Gastrocnemius medialis (tissue), 4 donors: Measurements from ENCODE around the gene CDK10. TPM values are rescaled to one million over a fixed set of nuclear protein-coding genes. Genes with fewer than 3 reads are reported as not detected.

ENCODE experiments used
- ATAC-seq, 2 donors: fragments of 150-250 bp; one replicate each; pipeline ENCODE4 v1.9.1; 2016
- DNase-seq, 2 donors: peaks; one replicate each; pipeline ENCODE4 v3.0.0-alpha.2; 2019
- H3K27ac ChIP-seq, 4 donors: fragments of 200-600 bp; sonication (generic); 1 replicate in 1 of 4; 2 replicates in 3 of 4; pipeline ENCODE4 v1.5.1; 2016 to 2018; ENCODE audit warnings: mild to moderate bottlenecking in 2 of 4, moderate library complexity in 1 of 4
- H3K27me3 ChIP-seq, 3 donors: fragments of 200-600 bp; sonication (generic) in 2 of 3; 1 replicate in 1 of 3; 2 replicates in 2 of 3; pipeline versions ENCODE4 v1.5.1 to v1.6.0; 2016 to 2019; ENCODE audit warnings: mild to moderate bottlenecking in 1 of 3, moderate library complexity in 1 of 3
- H3K36me3 ChIP-seq, 2 donors: fragments of 200-600 bp; sonication (generic) in 1 of 2; one replicate each; pipeline ENCODE4 v1.5.1; 2017 to 2018
- H3K4me1 ChIP-seq, 2 donors: fragments of 200-600 bp; sonication (generic) in 1 of 2; one replicate each; pipeline ENCODE4 v1.5.1; 2016 to 2017; ENCODE audit warnings: mild to moderate bottlenecking in 2 of 2
- H3K4me3 ChIP-seq, 4 donors: fragments of 200-600 bp; sonication (generic) in 3 of 4; 1 replicate in 1 of 4; 2 replicates in 3 of 4; pipeline ENCODE4 v1.5.1; 2016 to 2019; ENCODE audit warnings: mild to moderate bottlenecking in 2 of 4
- H3K9me3 ChIP-seq, 3 donors: fragments of 200-600 bp; sonication (generic) in 2 of 3; 1 replicate in 1 of 3; 2 replicates in 2 of 3; pipeline ENCODE4 v1.5.1; 2016 to 2019
- CTCF ChIP-seq, 5 experiments: fragments of 450-650 bp in 3 of 5; fragments of 200-600 bp in 2 of 5; sonication (generic) in 2 of 5; IDR thresholded peaks in 4 of 5; conservative IDR thresholded peaks in 1 of 5; 1 replicate in 4 of 5; 2 replicates in 1 of 5; pipeline ENCODE4 v1.5.1; 2016 to 2019; ENCODE audit warnings: antibody characterized with exemption in 5 of 5, mild to moderate bottlenecking in 3 of 5, moderate library complexity in 3 of 5
- POLR2A ChIP-seq, 2 donors: fragments of 450-650 bp; IDR thresholded peaks; one replicate each; pipeline ENCODE4 v1.6.1; 2017; ENCODE audit warnings: antibody characterized with exemption in 2 of 2, mild to moderate bottlenecking in 2 of 2, moderate library complexity in 2 of 2
- in situ Hi-C, 4 donors: fragments of 200-750 bp; cut with MboI; loops; one replicate each; pipeline versions ENCODE4 v1.15.0 to v1.8.0; 2017; ENCODE audit warnings: low sequenced_read_pairs in 4 of 4
- intact Hi-C: fragments of 100-400 bp; cut with DNase I; formaldehyde crosslinking; loops from one replicate; pipeline ENCODE4 v1.15.1; 2023; ENCODE audit warnings: low total_unique reads
- total RNA-seq, 4 donors: library from RNA; depleted of rRNA; stranded (reverse); fragments of >200 nt; gene quantifications; one replicate each; pipeline versions ENCODE4 v1.1.0 to v1.2.3, GENCODE V29; 2016

CDK10 gene
- total RNA-seq, 4 donors from 2014 or later = 16.9 to 26.1 (median 19.7) TPM

GRCh38 chr16:89738538-89739317 lies 52.2 kb downstream of the CDK10 start:
- no peak for DNase-seq
- Histone ChIP-seq H3K36me3 (peaks cover 0 to 66% of the 10 kb centered on the region in 2 donors), H3K4me3 (no peak overlapping the region), H3K4me1 (no peaks in the 10 kb centered on the region), H3K27me3 (no peaks in the 10 kb centered on the region), H3K9me3 (no peaks in the 10 kb centered on the region), H3K27ac (no peak overlapping the region)
- no peak for ATAC-seq
- TF ChIP-seq POLR2A (IDR thresholded peaks at IDR 0.05) = no peak
- no peak for TF ChIP-seq CTCF (IDR thresholded peaks at IDR 0.05 in 4 of 5, conservative IDR thresholded peaks at IDR 0.05 in 1 of 5)
- intact Hi-C loops = no loop called here
- in situ Hi-C loops = no loop called here

GRCh38 chr16:89739383-89739782 lies 52.9 kb downstream of the CDK10 start:
- intact Hi-C loops (no loop called here), in situ Hi-C loops (no loop called here)
- DNase-seq = no peak
- H3K4me3 ChIP-seq = no peak overlapping the region
- H3K4me1 ChIP-seq = no peaks in the 10 kb centered on the region
- H3K36me3 ChIP-seq = peaks cover 0 to 60% of the 10 kb centered on the region in 2 donors
- H3K9me3 ChIP-seq = no peaks in the 10 kb centered on the region
- H3K27ac ChIP-seq = no peak overlapping the region
- no peaks in the 10 kb centered on the region for H3K27me3 ChIP-seq
- ATAC-seq = no peak
- no peak for TF ChIP-seq POLR2A (IDR thresholded peaks at IDR 0.05)
- no peak for TF ChIP-seq CTCF (IDR thresholded peaks at IDR 0.05 in 4 of 5, conservative IDR thresholded peaks at IDR 0.05 in 1 of 5)

- Histone ChIP-seq H3K27ac (no peak overlapping the region), H3K4me1 (no peaks in the 10 kb centered on the region), H3K36me3 (peaks cover 0 to 41% of the 10 kb centered on the region in 2 donors), H3K4me3 (no peak overlapping the region), H3K27me3 (no peaks in the 10 kb centered on the region), H3K9me3 (no peaks in the 10 kb centered on the region)
- no peak for ATAC-seq
- TF ChIP-seq CTCF (IDR thresholded peaks at IDR 0.05 in 4 of 5, conservative IDR thresholded peaks at IDR 0.05 in 1 of 5) (no peak), POLR2A (IDR thresholded peaks at IDR 0.05) (no peak)
- intact Hi-C loops = no loop called here
- in situ Hi-C loops = no loop called here
- DNase-seq = no peak
These were observed 55.0 kb downstream of the CDK10 start for GRCh38 chr16:89741342-89742014.

GRCh38 chr16:89742948-89743347 lies 56.5 kb downstream of the CDK10 start:
- Histone ChIP-seq H3K27ac (no peak overlapping the region), H3K27me3 (no peaks in the 10 kb centered on the region), H3K4me1 (no peaks in the 10 kb centered on the region), H3K9me3 (no peaks in the 10 kb centered on the region), H3K4me3 (no peak overlapping the region), H3K36me3 (peaks cover 0 to 26% of the 10 kb centered on the region in 2 donors)
- in situ Hi-C loops = no loop called here
- ATAC-seq (no peak), DNase-seq (no peak)
- intact Hi-C loops = no loop called here
- TF ChIP-seq POLR2A (IDR thresholded peaks at IDR 0.05) (no peak), CTCF (IDR thresholded peaks at IDR 0.05 in 4 of 5, conservative IDR thresholded peaks at IDR 0.05 in 1 of 5) (no peak)
